ENCODE measurements around the gene LNPK.

DNA sequence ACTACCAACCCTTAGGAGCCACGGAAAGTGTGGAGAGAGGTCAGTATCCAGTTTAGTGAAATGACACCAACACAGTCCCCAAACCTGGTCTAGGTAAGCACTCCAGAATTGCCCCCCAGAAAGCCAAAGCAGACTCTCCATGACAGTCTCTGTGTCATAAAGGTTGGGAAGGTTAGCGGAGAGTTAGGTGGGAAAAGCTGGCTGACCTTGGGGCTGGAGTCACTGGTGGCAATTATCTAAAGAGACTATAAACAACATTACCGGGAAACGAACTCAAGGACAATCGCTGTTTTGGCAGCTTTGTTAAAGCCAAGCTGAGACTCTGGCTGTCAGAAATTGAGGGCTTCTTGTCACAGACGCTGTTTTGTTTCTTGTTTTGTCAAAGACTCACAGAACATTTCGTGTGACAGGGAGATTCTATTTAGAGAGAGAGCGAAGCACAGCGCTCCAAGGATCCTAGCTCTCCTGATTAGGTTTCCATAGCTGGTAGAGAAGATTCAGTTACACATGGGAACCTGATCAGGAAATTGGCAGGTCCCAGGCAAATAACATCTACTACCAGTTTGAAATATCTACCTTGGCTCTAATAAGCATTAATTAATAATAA lies 111.3 kb downstream of the LNPK start:
- TF ChIP-seq CTCF (IDR thresholded peaks at IDR 0.05; ENCODE audit: low read length): no peak
- TF ChIP-seq EZH2phosphoT487 (IDR thresholded peaks at IDR 0.05; ENCODE audit: low read length): no peak
- no peak for TF ChIP-seq EZH2 (optimal IDR thresholded peaks at IDR 0.05; ENCODE audit: low read depth, low read length)
